Measurements from ENCODE around the gene FBXL16.

The FBXL16 gene

DNA sequence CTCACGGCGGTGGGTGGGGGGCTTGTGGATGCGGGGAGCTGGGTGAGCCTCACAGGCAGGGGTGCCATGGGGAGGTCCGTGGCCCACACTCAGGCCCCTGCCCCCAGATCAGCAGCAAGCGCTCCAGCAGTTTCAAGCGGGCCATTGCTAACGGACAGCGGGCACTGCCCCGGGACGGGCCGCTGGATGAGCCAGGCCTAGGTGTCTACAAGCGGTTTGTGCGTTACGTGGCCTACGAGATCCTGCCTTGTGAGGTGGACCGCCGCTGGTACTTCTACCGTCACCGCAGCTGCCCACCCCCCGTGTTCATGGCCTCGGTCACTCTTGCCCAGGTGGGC lies 29.1 kb downstream of the FBXL16 start:
- in situ Hi-C loops (cut with MboI; ENCODE audit: low pct_unique_long_range_greater_than_20kb, low sequenced_read_pairs, unreplicated experiment): no loop called here
- no peak for DNase-seq (ENCODE audit: low spot score)
- TF ChIP-seq, protein P1, sequence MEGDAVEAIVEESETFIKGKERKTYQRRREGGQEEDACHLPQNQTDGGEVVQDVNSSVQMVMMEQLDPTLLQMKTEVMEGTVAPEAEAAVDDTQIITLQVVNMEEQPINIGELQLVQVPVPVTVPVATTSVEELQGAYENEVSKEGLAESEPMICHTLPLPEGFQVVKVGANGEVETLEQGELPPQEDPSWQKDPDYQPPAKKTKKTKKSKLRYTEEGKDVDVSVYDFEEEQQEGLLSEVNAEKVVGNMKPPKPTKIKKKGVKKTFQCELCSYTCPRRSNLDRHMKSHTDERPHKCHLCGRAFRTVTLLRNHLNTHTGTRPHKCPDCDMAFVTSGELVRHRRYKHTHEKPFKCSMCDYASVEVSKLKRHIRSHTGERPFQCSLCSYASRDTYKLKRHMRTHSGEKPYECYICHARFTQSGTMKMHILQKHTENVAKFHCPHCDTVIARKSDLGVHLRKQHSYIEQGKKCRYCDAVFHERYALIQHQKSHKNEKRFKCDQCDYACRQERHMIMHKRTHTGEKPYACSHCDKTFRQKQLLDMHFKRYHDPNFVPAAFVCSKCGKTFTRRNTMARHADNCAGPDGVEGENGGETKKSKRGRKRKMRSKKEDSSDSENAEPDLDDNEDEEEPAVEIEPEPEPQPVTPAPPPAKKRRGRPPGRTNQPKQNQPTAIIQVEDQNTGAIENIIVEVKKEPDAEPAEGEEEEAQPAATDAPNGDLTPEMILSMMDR (IDR thresholded peaks at IDR 0.05; ENCODE audit: extremely low read depth, insufficient read depth, missing control alignments): no peak

DNA sequence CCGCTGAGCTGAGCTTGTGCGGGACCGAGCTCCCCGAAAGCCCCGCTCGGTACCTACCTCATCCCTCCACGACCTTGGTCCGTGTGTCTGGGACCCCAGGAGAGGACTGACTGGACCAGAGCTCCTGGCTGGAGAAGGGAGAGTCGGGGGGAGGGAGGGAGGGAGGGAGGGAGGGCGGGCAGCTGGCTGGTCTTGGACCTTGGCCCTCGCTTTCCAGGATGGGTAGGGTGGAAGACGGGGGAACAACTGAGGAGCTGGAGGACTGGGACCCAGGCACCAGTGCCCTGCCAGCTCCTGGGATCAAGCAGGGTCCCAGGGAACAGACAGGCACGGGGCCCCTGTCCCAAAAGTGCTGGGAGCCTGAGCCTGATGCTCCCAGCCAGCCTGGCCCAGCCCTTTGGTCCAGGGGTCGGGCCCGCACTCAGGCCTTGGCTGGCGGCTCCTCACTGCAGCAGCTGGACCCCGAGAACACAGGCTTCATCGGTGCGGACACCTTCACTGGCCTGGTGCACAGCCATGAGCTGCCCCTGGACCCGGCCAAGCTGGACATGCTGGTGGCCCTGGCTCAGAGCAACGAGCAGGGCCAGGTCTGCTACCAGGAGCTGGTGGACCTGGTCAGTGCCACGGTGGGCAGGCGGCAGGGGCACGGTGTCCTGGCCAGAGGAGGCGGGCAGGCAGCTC lies 29.6 kb downstream of the FBXL16 start:
- in situ Hi-C loops (cut with MboI; ENCODE audit: low pct_unique_long_range_greater_than_20kb, low sequenced_read_pairs, unreplicated experiment): no loop called here
- no peak for DNase-seq (ENCODE audit: low spot score)
- TF ChIP-seq, protein P1 (IDR thresholded peaks at IDR 0.05; ENCODE audit: extremely low read depth, insufficient read depth, missing control alignments): no peak

DNA sequence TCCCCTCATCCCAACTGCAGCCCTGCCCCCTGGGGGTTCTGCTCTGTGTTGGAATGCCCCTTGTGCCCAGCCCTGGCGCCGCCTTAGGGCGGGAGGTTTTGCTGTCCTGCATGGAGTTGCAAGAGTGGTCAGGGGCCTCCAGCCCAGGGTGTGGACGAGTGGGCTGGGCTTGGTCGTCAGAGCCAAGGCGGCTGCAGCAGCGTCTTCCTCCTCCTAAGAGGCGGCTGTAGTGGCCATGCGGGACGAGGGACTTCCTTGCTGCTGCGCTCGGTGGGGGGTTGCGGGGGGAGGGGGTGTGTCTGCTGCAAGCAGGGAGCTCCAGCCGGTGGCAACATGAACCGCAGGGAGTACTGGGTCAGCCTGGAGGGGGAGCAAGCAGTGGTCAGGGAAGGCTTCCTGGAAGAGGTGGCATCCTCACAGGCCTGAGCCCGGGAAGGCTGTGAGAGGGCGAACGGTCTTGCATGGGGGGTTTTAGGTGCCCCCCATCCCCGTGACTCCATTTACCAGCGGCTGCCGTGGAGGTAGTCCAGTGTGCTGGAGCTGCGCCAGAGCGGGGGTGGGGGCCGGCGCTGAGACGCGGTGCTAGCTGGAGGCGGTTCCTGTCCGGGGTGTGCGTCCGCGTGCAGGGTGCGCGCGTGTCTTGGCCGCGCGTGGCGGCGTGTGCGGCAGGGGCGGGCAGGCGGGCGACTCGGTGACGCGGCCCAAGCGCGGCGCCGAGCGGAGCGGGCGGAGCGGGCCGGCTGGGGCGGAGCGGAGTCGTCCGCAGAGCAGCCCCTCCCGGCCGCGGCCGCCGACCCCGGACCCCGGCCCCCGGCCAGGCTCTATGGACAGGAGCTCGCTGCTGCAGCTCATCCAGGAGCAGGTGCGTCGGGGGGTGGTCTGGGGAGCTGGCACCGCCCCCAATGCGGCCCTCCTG lies 30.4 kb downstream of the FBXL16 start, which contains the start of gene RHBDL1:
Gene RHBDL1 (plus strand): TSS at position 704 of the 916 bp plus-strand sequence. CDS start 120 bp downstream, at position 824.
- TF ChIP-seq, protein P1 (IDR thresholded peaks at IDR 0.05; ENCODE audit: extremely low read depth, insufficient read depth, missing control alignments): no peak
- in situ Hi-C loops (cut with MboI; ENCODE audit: low pct_unique_long_range_greater_than_20kb, low sequenced_read_pairs, unreplicated experiment): no loop called here
- DNase-seq (ENCODE audit: low spot score): no peak

DNA sequence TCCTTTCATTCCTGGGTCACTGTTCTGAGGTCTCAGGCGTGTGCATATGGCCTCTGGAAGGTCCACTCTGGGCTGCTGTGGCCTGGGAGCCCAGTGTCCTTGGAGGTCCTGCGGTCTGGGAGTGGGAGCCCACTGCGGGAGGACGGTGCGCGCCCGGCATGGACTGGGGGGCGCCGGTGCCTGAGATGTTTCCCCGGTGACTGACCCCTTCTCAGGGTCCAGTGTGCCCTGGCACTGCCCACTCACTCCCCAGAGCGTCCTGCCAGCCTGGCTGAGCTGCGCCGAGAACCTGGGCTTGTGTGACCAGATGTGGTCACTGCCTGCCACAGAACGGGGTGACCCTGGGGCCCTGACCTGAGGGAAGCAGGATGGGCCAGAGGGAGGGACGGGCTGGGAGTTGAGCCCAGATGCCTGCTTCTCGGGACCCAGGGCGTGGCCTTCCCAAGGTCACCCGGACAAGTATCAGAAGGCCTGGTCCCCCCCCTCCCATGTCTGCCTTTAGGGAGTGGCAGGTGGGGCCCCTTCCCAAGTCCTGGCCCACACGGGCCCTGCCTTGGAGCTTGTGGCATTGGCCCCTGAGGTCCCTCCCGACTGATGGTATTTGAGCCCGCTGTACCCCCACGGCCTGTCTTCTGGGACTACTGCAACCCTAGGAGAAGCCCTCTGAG lies 31.3 kb downstream of the FBXL16 start:
- no peak for DNase-seq (ENCODE audit: low spot score)
- in situ Hi-C loops (cut with MboI; ENCODE audit: low pct_unique_long_range_greater_than_20kb, low sequenced_read_pairs, unreplicated experiment): no loop called here
- TF ChIP-seq, protein P1 (IDR thresholded peaks at IDR 0.05; ENCODE audit: extremely low read depth, insufficient read depth, missing control alignments): no peak

DNA sequence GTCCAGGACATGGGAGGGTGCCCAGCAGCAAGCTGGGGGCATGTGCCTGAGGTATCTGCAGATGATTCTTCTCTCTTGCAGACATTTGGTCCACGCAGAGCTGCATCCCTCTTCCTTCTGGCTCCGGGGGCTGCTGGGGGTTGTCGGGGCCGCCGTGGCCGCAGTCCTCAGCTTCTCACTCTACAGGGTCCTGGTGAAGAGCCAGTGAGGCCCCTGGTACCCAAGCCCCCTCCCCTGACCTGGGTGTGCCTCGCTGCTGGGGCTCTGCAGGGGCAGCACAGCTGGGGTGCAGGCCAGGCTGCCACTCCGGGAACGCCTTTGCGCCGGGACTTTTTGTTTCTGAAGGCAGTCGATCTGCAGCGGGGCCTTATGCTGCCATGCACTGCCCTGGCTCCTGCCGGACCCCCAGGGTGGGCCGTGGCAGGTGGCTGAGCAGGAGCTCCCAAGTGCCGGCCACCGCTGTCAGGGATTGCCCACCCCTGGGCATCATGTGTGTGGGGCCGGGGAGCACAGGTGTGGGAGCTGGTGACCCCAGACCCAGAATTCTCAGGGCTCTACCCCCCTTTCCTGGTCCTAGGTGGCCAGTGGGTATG lies 32.1 kb downstream of the FBXL16 start:
- no peak for DNase-seq (ENCODE audit: low spot score)
- in situ Hi-C loops (cut with MboI; ENCODE audit: low pct_unique_long_range_greater_than_20kb, low sequenced_read_pairs, unreplicated experiment): no loop called here
- TF ChIP-seq, protein P1 (IDR thresholded peaks at IDR 0.05; ENCODE audit: extremely low read depth, insufficient read depth, missing control alignments): no peak

DNA sequence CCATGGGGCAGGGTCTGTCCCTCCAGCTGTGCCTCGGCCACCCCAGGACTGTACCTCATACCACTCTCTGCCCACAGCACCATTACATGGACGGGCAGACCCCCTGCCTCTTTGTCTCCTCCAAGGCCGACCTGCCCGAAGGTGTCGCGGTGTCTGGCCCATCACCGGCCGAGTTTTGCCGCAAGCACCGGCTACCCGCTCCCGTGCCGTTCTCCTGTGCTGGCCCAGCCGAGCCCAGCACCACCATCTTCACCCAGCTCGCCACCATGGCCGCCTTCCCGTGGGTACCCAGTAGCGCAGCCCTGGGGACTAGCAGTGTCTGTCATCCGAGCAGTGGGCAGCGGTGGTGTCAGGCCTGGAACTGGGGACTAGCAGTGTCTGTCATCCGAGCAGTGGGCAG lies 32.8 kb downstream of the FBXL16 start:
- in situ Hi-C loops (cut with MboI; ENCODE audit: low pct_unique_long_range_greater_than_20kb, low sequenced_read_pairs, unreplicated experiment): no loop called here
- TF ChIP-seq, protein P1 (IDR thresholded peaks at IDR 0.05; ENCODE audit: extremely low read depth, insufficient read depth, missing control alignments): no peak
- DNase-seq (ENCODE audit: low spot score): no peak

All from GM13977 (cell line).